ENCODE results near the gene PSMD10.

PSMD10 gene

GRCh38 chrX:108071578-108071977 lies 19.8 kb downstream of the PSMD10 start:
- DNase-seq: no peak

GRCh38 chrX:108070891-108071290 lies 20.5 kb downstream of the PSMD10 start:
- no peak for DNase-seq

GRCh38 chrX:108068121-108068520 lies 23.2 kb downstream of the PSMD10 start:
- no peak for DNase-seq

- DNase-seq: no peak
Measured at GRCh38 chrX:108064613-108065012, 26.7 kb downstream of the PSMD10 start.

GRCh38 chrX:108064001-108064400 lies 27.3 kb downstream of the PSMD10 start:
- no peak for DNase-seq

- no peak for DNase-seq
Measured at GRCh38 chrX:108059801-108060200, 31.5 kb downstream of the PSMD10 start.

- no peak for DNase-seq
Measured at GRCh38 chrX:108055546-108055945, 35.8 kb downstream of the PSMD10 start.

GRCh38 chrX:108053218-108053617 lies 38.1 kb downstream of the PSMD10 start:
- DNase-seq: no peak

GRCh38 chrX:108049649-108050048 lies 41.7 kb downstream of the PSMD10 start:
- no peak for DNase-seq

GRCh38 chrX:108044554-108045256 lies 46.6 kb downstream of the PSMD10 start, which contains the start of gene VSIG1:
VSIG1 (plus strand) TSS chrX:108045065; CDS start chrX:108045131, 66 bp downstream.
- no peak for DNase-seq

GRCh38 chrX:108036298-108036973 lies 54.9 kb downstream of the PSMD10 start:
- peak; percentile 8 for DNase-seq

GRCh38 chrX:108034725-108035124 lies 56.6 kb downstream of the PSMD10 start:
- no peak for DNase-seq

Measured in NCI-H748 treated with DMSO at 0.1 percent for 48 hours (cell line).